Stimulated activated CD4-positive, alpha-beta T cell treated with anti-CD3 and anti-CD28 coated beads, TNF-alpha, amount 100 ng/mL, for 48 hours (primary cell): Measurements from ENCODE around the gene FGD4.
"Not testable (repeated sequence)": the region's sequence is repeated elsewhere in the genome, so short reads cannot be mapped to it uniquely, and the experiment has no call there.

Experiments
- DNase-seq, 3 donors: peaks; one replicate each; pipeline ENCODE4 v3.0.0-alpha.2; 2020; ENCODE audit warnings: low read depth in 3 of 3

FGD4 gene

GRCh38 chr12:32561931-32562341 lies 162.6 kb downstream of the FGD4 start:
- no peak for DNase-seq

- not testable (repeated sequence) for DNase-seq
Measured at GRCh38 chr12:32562413-32562812, 163.1 kb downstream of the FGD4 start.

GRCh38 chr12:32566663-32567295 lies 167.4 kb downstream of the FGD4 start:
- DNase-seq = no peak

GRCh38 chr12:32567296-32567674 lies 167.9 kb downstream of the FGD4 start:
- no peak for DNase-seq

GRCh38 chr12:32568228-32568627 lies 168.9 kb downstream of the FGD4 start:
- DNase-seq = no peak

- no peak for DNase-seq
Measured at GRCh38 chr12:32569259-32569658, 169.9 kb downstream of the FGD4 start.

GRCh38 chr12:32574585-32574984 lies 175.2 kb downstream of the FGD4 start:
- no peak for DNase-seq

- DNase-seq = no peak
Measured at GRCh38 chr12:32577328-32577727, 178.0 kb downstream of the FGD4 start.

GRCh38 chr12:32583534-32583933 lies 184.2 kb downstream of the FGD4 start:
- DNase-seq = no peak

- no peak for DNase-seq
Measured at GRCh38 chr12:32585680-32586079, 186.3 kb downstream of the FGD4 start.

- no peak for DNase-seq
Measured at GRCh38 chr12:32586390-32586789, 187.0 kb downstream of the FGD4 start.

- DNase-seq = no peak
Measured at GRCh38 chr12:32587581-32588495, 188.5 kb downstream of the FGD4 start.

- DNase-seq = no peak
Measured at GRCh38 chr12:32588604-32589003, 189.2 kb downstream of the FGD4 start.

GRCh38 chr12:32589165-32589865 lies 190.0 kb downstream of the FGD4 start:
- DNase-seq = no peak

- no peak for DNase-seq
Measured at GRCh38 chr12:32595251-32595650, 195.9 kb downstream of the FGD4 start.

- DNase-seq = no peak
Measured at GRCh38 chr12:32596030-32596429, 196.7 kb downstream of the FGD4 start.

- no peak for DNase-seq
Measured at GRCh38 chr12:32598688-32599087, 199.3 kb downstream of the FGD4 start.

GRCh38 chr12:32600681-32601080 lies 201.3 kb downstream of the FGD4 start:
- DNase-seq = no peak

- DNase-seq = no peak
Measured at GRCh38 chr12:32603071-32603470, 203.7 kb downstream of the FGD4 start.

GRCh38 chr12:32603858-32604257 lies 204.5 kb downstream of the FGD4 start:
- DNase-seq = peak; percentile 5 to 9 (median 6)

- DNase-seq = no peak
Measured at GRCh38 chr12:32604565-32604964, 205.2 kb downstream of the FGD4 start.

- DNase-seq = no peak
Measured at GRCh38 chr12:32605326-32606095, 206.2 kb downstream of the FGD4 start.
